HEK293 (cell line): Measurements from ENCODE around the gene SPDYE4.

Source experiments
- CTCF ChIA-PET: fragments of 350-600 bp; formaldehyde crosslinking; extraction: SDS; loops from one replicate; lab custom pipeline; 2021; ENCODE audit warnings: antibody characterized with exemption; lab: Yijun Ruan, JAX
- POLR2A ChIA-PET: fragments of 300-600 bp; formaldehyde crosslinking; extraction: SDS; loops from one replicate; lab custom pipeline; 2020; ENCODE audit warnings: antibody characterized with exemption, inconsistent platforms; lab: Yijun Ruan, JAX
- H3K27ac ChIP-seq: fragments of 200-500 bp; sonication (Bioruptor generic); 2 replicates; pipeline ENCODE4 v1.5.1; 2014; ENCODE audit warnings: low read depth, low read length, control low read depth, inconsistent platforms; ENCODE audit errors: extremely low read depth
- H3K36me3 ChIP-seq, 2 experiments: fragments of 200-500 bp in 1 of 2; sonication (Bioruptor generic) in 1 of 2; 1 replicate in 1 of 2; 2 replicates in 1 of 2; pipeline ENCODE4 v1.5.1; 2014 to 2017; ENCODE audit warnings: inconsistent platforms in 2 of 2, low read length in 2 of 2; ENCODE audit not compliant: control insufficient read depth in 2 of 2, insufficient read depth in 1 of 2
- H3K4me1 ChIP-seq: fragments of 200-500 bp; sonication (Bioruptor generic); 2 replicates; pipeline ENCODE4 v1.5.1; 2014; ENCODE audit warnings: mild to moderate bottlenecking, low read length, inconsistent platforms; ENCODE audit not compliant: control insufficient read depth, insufficient read depth
- H3K4me3 ChIP-seq: 2 replicates; pipeline ENCODE4 v1.5.1; 2011; ENCODE audit warnings: low read depth, mild to moderate bottlenecking, control low read depth, low read length, moderate library complexity
- H3K9me3 ChIP-seq: fragments of 200-500 bp; sonication (Bioruptor generic); 2 replicates; pipeline ENCODE4 v1.5.1; 2014; ENCODE audit warnings: low read depth, low read length, inconsistent platforms; ENCODE audit not compliant: control insufficient read depth, insufficient read depth
- HOXA7 ChIP-seq: sonication (generic); formaldehyde crosslinking; IDR thresholded peaks from 2 replicates; pipeline ENCODE4 v1.8.1; 2022; ENCODE audit warnings: missing genetic modification reagents, borderline replicate concordance
- INSM2 ChIP-seq: fragments of 450-650 bp; formaldehyde crosslinking; IDR thresholded peaks from 2 replicates; pipeline ENCODE4 v1.5.1; 2016; ENCODE audit warnings: missing biosample characterization, missing genetic modification characterization
- PRDM6 ChIP-seq: fragments of 450-650 bp; formaldehyde crosslinking; IDR thresholded peaks from 2 replicates; pipeline ENCODE4 v1.5.1; 2017; ENCODE audit warnings: missing biosample characterization, missing genetic modification characterization
- ZNF138 ChIP-seq: fragments of 450-650 bp; formaldehyde crosslinking; IDR thresholded peaks from 2 replicates; pipeline ENCODE4 v1.5.1; 2016; ENCODE audit warnings: missing biosample characterization, missing genetic modification characterization, borderline replicate concordance
- ZNF266 ChIP-seq: fragments of 450-650 bp; formaldehyde crosslinking; IDR thresholded peaks from 2 replicates; pipeline ENCODE4 v1.5.1; 2016; ENCODE audit warnings: missing biosample characterization, missing genetic modification characterization, low read depth
- ZNF341 ChIP-seq: fragments of 450-650 bp; formaldehyde crosslinking; IDR thresholded peaks from 2 replicates; pipeline ENCODE4; 2016; ENCODE audit warnings: low read depth, missing biosample characterization, missing genetic modification characterization
- ZNF530 ChIP-seq: fragments of 450-650 bp; formaldehyde crosslinking; IDR thresholded peaks from 2 replicates; pipeline ENCODE4 v1.5.1; 2016; ENCODE audit warnings: low read depth, missing biosample characterization, missing genetic modification characterization
- ZNF555 ChIP-seq: fragments of 450-650 bp; formaldehyde crosslinking; conservative IDR thresholded peaks from 2 replicates; pipeline ENCODE4 v1.5.1; 2017; ENCODE audit warnings: missing biosample characterization, mild to moderate bottlenecking, missing genetic modification characterization, inconsistent platforms
- ZNF580 ChIP-seq: fragments of 450-650 bp; formaldehyde crosslinking; IDR thresholded peaks from 2 replicates; pipeline ENCODE4 v1.5.1; 2016; ENCODE audit warnings: missing biosample characterization, missing genetic modification characterization
- ZNF670 ChIP-seq: fragments of 450-650 bp; formaldehyde crosslinking; IDR thresholded peaks from 2 replicates; pipeline ENCODE4 v1.5.1; 2016; ENCODE audit warnings: missing biosample characterization, missing genetic modification characterization, low read depth
- ZNF785 ChIP-seq: fragments of 450-650 bp; formaldehyde crosslinking; IDR thresholded peaks from 2 replicates; pipeline ENCODE4 v1.5.1; 2016; ENCODE audit warnings: missing biosample characterization, missing genetic modification characterization
- TF ChIP-seq, protein P1 (sequence below): fragments of 450-650 bp; formaldehyde crosslinking; IDR thresholded peaks from 2 replicates; pipeline ENCODE4 v1.5.1; 2017; ENCODE audit warnings: missing biosample characterization, missing genetic modification characterization
- TF ChIP-seq, protein P2 (sequence below): fragments of 450-650 bp; formaldehyde crosslinking; IDR thresholded peaks from 2 replicates; pipeline ENCODE4 v1.5.1; 2016; ENCODE audit warnings: missing biosample characterization, missing genetic modification characterization

The SPDYE4 gene

DNA sequence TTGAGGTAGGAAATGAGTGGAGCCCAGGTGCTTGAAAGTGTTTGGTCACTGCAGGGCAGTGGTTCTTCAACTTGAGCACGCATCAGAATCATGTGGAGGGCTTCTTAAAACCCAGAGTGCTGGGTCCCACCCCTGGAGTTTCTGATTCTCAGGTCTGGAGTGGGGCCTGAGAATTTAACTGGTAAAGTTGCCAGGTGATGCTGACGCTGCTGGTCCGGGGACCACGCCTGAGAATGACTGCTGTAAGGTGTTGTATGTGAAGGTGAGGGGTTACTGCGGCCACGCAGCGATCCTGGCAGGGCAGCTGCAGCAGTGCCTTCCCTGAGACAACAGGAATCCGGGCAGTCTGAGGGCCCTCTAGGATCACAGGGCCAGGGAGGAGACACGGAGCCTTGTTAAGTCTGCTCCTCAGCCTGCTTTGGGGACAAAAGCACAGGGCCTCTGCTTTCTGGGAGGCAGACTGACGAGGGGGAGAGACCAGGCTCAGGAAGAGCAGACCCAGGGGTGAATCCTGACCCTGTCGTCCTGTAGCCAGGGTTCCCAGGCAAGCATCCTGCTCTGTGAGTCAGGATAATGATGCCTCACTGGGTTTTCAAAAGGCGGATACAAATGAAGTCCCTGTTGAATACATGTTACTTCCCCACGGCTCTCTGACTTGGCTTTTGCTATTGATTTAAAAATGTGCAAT is 30.0 kb downstream of the SPDYE4 start:
- POLR2A ChIA-PET, result no interaction called here
- Histone ChIP-seq H3K9me3 (no peaks in the 10 kb centered on the region), H3K4me3 (no peak overlapping the region), H3K4me1 (no peaks in the 10 kb centered on the region), H3K27ac (no peak overlapping the region), H3K36me3 (no peaks in the 10 kb centered on the region)
- TF ChIP-seq HOXA7 (CRISPR knock-in tag) (no peak), ZNF341 (peak; percentile 35; the same call in 1 of the 2 replicates)
- CTCF ChIA-PET, result no interaction called here

DNA sequence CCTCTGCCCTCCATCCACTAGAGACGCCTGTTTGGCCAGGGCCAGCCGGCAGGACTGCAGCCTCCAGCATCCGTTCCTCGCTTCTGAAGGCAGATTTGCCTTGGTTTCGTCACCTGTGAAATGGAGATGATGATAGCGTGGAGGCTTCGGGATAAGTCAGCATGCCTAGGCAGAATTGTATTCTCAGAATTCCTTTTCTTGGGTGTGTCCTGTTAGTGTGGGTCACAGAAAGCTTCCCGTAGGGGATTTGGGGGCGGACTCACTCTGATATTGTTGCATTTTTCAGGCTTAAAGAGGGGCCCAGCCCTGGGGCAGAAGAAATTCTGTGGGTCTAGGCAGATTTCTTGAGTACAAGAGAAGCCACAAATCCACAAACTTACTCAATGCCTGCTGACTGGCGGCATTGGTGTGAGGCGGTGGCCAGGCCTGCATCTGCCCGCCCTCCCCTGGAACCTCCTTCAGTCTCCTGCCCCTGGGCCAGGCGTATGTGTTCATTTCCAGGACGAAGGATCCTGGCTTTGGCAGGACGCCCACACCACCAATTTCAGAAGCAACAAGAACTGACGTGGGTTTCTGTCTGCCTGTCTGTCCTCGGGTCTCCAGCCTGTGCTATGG is 31.3 kb downstream of the SPDYE4 start:
- Histone ChIP-seq H3K27ac (no peak overlapping the region), H3K36me3 (no peaks in the 10 kb centered on the region), H3K9me3 (no peaks in the 10 kb centered on the region), H3K4me3 (no peak overlapping the region), H3K4me1 (no peaks in the 10 kb centered on the region)
- no peak for TF ChIP-seq ZNF138 (tag by site-specific recombination)
- TF ChIP-seq, protein P1, sequence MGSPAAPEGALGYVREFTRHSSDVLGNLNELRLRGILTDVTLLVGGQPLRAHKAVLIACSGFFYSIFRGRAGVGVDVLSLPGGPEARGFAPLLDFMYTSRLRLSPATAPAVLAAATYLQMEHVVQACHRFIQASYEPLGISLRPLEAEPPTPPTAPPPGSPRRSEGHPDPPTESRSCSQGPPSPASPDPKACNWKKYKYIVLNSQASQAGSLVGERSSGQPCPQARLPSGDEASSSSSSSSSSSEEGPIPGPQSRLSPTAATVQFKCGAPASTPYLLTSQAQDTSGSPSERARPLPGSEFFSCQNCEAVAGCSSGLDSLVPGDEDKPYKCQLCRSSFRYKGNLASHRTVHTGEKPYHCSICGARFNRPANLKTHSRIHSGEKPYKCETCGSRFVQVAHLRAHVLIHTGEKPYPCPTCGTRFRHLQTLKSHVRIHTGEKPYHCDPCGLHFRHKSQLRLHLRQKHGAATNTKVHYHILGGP (tag by site-specific recombination), result no peak
- no peak for TF ChIP-seq ZNF530 (tag by site-specific recombination)
- TF ChIP-seq, protein P2, sequence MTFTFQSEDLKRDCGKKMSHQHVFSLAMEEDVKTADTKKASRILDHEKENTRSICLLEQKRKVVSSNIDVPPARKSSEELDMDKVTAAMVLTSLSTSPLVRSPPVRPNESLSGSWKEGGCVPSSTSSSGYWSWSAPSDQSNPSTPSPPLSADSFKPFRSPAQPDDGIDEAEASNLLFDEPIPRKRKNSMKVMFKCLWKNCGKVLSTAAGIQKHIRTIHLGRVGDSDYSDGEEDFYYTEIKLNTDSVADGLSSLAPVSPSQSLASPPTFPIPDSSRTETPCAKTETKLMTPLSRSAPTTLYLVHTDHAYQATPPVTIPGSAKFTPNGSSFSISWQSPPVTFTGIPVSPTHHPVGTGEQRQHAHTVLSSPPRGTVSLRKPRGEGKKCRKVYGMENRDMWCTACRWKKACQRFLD, result no peak
- no peak for TF ChIP-seq PRDM6 (tag by site-specific recombination)
- no peak for TF ChIP-seq ZNF266 (tag by site-specific recombination)
- no peak for TF ChIP-seq ZNF555 (tag by site-specific recombination)
- no peak for TF ChIP-seq ZNF580
- no peak for TF ChIP-seq ZNF785 (tag by site-specific recombination)
- no peak for TF ChIP-seq ZNF670 (tag by site-specific recombination)
- TF ChIP-seq INSM2 (tag by site-specific recombination), result no peak
- CTCF ChIA-PET, result interaction anchor here (0.6 to 0.7 kb wide), 2 partner anchors 8 to 783 kb away, joined by 4 to 5 read pairs; no protein-coding TSS in a partner anchor
- POLR2A ChIA-PET, result no interaction called here
